MM.1S (cell line): ENCODE results near the gene SFXN5.

ENCODE experiments used
- DNase-seq: peaks from one replicate; pipeline ENCODE4 v3.0.0-alpha.2; 2015
- H2AFZ ChIP-seq: fragments of 300-600 bp; sonication (generic); 2 replicates; pipeline ENCODE4 v1.6.0; 2016; ENCODE audit warnings: antibody characterized with exemption, low read length
- H3F3A ChIP-seq: fragments of 300-600 bp; sonication (generic); 2 replicates; pipeline ENCODE4 v1.6.1; 2016; ENCODE audit warnings: mild to moderate bottlenecking, antibody characterized with exemption, low read length, moderate library complexity, mixed read lengths; ENCODE audit not compliant: insufficient read depth
- H3K27ac ChIP-seq: fragments of 300-600 bp; sonication (generic); 2 replicates; pipeline ENCODE4 v1.5.1; 2016; ENCODE audit warnings: mild to moderate bottlenecking, low read length
- H3K27me3 ChIP-seq: fragments of 300-600 bp; sonication (generic); replicated peaks from 2 replicates; pipeline ENCODE4 v1.6.0; 2016; ENCODE audit warnings: low read length; ENCODE audit not compliant: insufficient read depth
- H3K36me3 ChIP-seq: fragments of 300-600 bp; sonication (generic); replicated peaks from 2 replicates; pipeline ENCODE4 v1.6.1; 2016; ENCODE audit warnings: mild to moderate bottlenecking, low read length, mixed read lengths; ENCODE audit not compliant: insufficient read depth
- H3K4me1 ChIP-seq: fragments of 300-600 bp; sonication (generic); 2 replicates; pipeline ENCODE4 v1.6.1; 2016; ENCODE audit warnings: low read length, mixed read lengths
- H3K4me2 ChIP-seq: fragments of 300-600 bp; sonication (generic); 2 replicates; pipeline ENCODE4 v1.6.0; 2016; ENCODE audit warnings: low read depth, low read length
- H3K4me3 ChIP-seq: fragments of 300-600 bp; sonication (generic); 2 replicates; pipeline ENCODE4 v1.5.1; 2016; ENCODE audit warnings: low read length, mixed read lengths
- H3K79me2 ChIP-seq: fragments of 300-600 bp; sonication (generic); 2 replicates; pipeline ENCODE4 v1.6.1; 2016; ENCODE audit warnings: mixed run types, low read length, mixed read lengths
- H3K9ac ChIP-seq: fragments of 300-600 bp; sonication (generic); 2 replicates; pipeline ENCODE4 v1.6.1; 2016; ENCODE audit warnings: low read length, mixed read lengths
- H3K9me2 ChIP-seq: fragments of 300-600 bp; sonication (generic); replicated peaks from 2 replicates; pipeline ENCODE4 v1.6.1; 2016; ENCODE audit warnings: mild to moderate bottlenecking, low read length, mixed read lengths; ENCODE audit not compliant: insufficient read depth
- H3K9me3 ChIP-seq: fragments of 300-600 bp; sonication (generic); replicated peaks from 2 replicates; pipeline ENCODE4 v1.6.1; 2016; ENCODE audit warnings: mild to moderate bottlenecking, low read length, mixed read lengths; ENCODE audit not compliant: insufficient read depth
- H4K20me1 ChIP-seq: fragments of 300-600 bp; sonication (generic); 2 replicates; pipeline ENCODE4 v1.6.1; 2016; ENCODE audit warnings: mild to moderate bottlenecking, low read length, moderate library complexity, mixed read lengths; ENCODE audit not compliant: insufficient read depth
- CTCF ChIP-seq: fragments of 300-600 bp; sonication (generic); IDR thresholded peaks from 2 replicates; pipeline ENCODE4 v1.5.1; 2016; ENCODE audit warnings: antibody characterized with exemption, low read length, mixed read lengths
- EZH2 ChIP-seq: fragments of 300-600 bp; sonication (generic); optimal IDR thresholded peaks from 2 replicates; pipeline ENCODE3; 2017; ENCODE audit warnings: low read depth, mild to moderate bottlenecking, antibody characterized with exemption, low read length, mixed read lengths
- EZH2phosphoT487 ChIP-seq: fragments of 300-600 bp; sonication (generic); IDR thresholded peaks from 2 replicates; pipeline ENCODE4 v1.6.1; 2018; ENCODE audit warnings: antibody characterized with exemption, low read length

SFXN5 gene

GRCh38 chr2:72921088-72921851 is 150.2 kb downstream of the SFXN5 start:
- TF ChIP-seq EZH2phosphoT487 (no peak), EZH2 (no peak), CTCF (no peak)
- DNase-seq: no peak
- Histone ChIP-seq H3K27me3 (peaks cover 83% of the 10 kb centered on the region), H3K4me1 (no peaks in the 10 kb centered on the region), H3K27ac (no peak overlapping the region), H3K9ac (no peak overlapping the region), H2AFZ (no peak overlapping the region), H3K36me3 (no peaks in the 10 kb centered on the region), H3K9me3 (no peaks in the 10 kb centered on the region), H3K4me3 (no peak overlapping the region), H4K20me1 (0 out of 2 replicates have a peak, but pooled peaks cover 2% of the 10 kb centered on the region), H3K79me2 (no peaks in the 10 kb centered on the region), H3K9me2 (no peaks in the 10 kb centered on the region), H3K4me2 (no peak overlapping the region), H3F3A (no peaks in the 10 kb centered on the region)

- Histone ChIP-seq H3K9me3 (no peaks in the 10 kb centered on the region), H3K4me1 (peaks cover 3% of the 10 kb centered on the region; the same call in 1 of the 2 replicates), H2AFZ (no peak overlapping the region), H3K4me3 (0 out of 2 replicates have a peak overlapping the region, but pooled peaks have one; percentile 20), H3K79me2 (no peaks in the 10 kb centered on the region), H3K27me3 (peaks cover 80% of the 10 kb centered on the region), H4K20me1 (0 out of 2 replicates have a peak, but pooled peaks cover 2% of the 10 kb centered on the region), H3K4me2 (peak overlapping the region; percentile 39; the same call in 1 of the 2 replicates), H3K27ac (no peak overlapping the region), H3K9me2 (no peaks in the 10 kb centered on the region), H3K9ac (no peak overlapping the region), H3F3A (no peaks in the 10 kb centered on the region), H3K36me3 (no peaks in the 10 kb centered on the region)
- TF ChIP-seq EZH2phosphoT487 (no peak), EZH2 (no peak), CTCF (no peak)
- no peak for DNase-seq
These were observed 151.0 kb downstream of the SFXN5 start for GRCh38 chr2:72920318-72921087.

GRCh38 chr2:72919414-72920317 is 151.8 kb downstream of the SFXN5 start:
- no peak for TF ChIP-seq CTCF
- peaks cover 4% of the 10 kb centered on the region; the same call in 1 of the 2 replicates for H3K4me1 ChIP-seq
- no peak overlapping the region for H3K27ac ChIP-seq
- peak overlapping the region; percentile 39; the same call in 1 of the 2 replicates for H3K4me2 ChIP-seq
- no peak overlapping the region for H3K9ac ChIP-seq
- H3K4me3 ChIP-seq: no peak overlapping the region
- 0 out of 2 replicates have a peak, but pooled peaks cover 2% of the 10 kb centered on the region for H4K20me1 ChIP-seq
- H3K27me3 ChIP-seq: peaks cover 80% of the 10 kb centered on the region
- no peaks in the 10 kb centered on the region for H3K79me2 ChIP-seq
- H3K9me3 ChIP-seq: no peaks in the 10 kb centered on the region
- DNase-seq: no peak
- no peaks in the 10 kb centered on the region for H3F3A ChIP-seq
- no peaks in the 10 kb centered on the region for H3K36me3 ChIP-seq
- H3K9me2 ChIP-seq: no peaks in the 10 kb centered on the region
- H2AFZ ChIP-seq: no peak overlapping the region
